Hepatocyte (in vitro differentiated cells): ENCODE measurements around the gene RETREG2. TPM values are rescaled to one million over a fixed set of nuclear protein-coding genes. Genes with fewer than 3 reads are reported as not detected.

Experiments used
- DNase-seq: peaks from one replicate; pipeline ENCODE4 v3.0.0-alpha.2; 2016; ENCODE audit warnings: low spot score
- H2AFZ ChIP-seq: fragments of 200-600 bp; sonication (generic); 2 replicates; pipeline ENCODE4 v1.6.0; 2016; ENCODE audit warnings: antibody characterized with exemption, mild to moderate bottlenecking
- H3K27ac ChIP-seq: fragments of 200-600 bp; sonication (generic); 2 replicates; pipeline ENCODE4 v1.5.1; 2016; ENCODE audit warnings: mild to moderate bottlenecking
- H3K27me3 ChIP-seq: fragments of 200-600 bp; sonication (generic); 2 replicates; pipeline ENCODE4 v1.6.1; 2016
- H3K36me3 ChIP-seq: fragments of 200-600 bp; sonication (generic); replicated peaks from 2 replicates; pipeline ENCODE4 v1.5.1; 2016; ENCODE audit warnings: low read depth; ENCODE audit not compliant: insufficient read depth
- H3K4me1 ChIP-seq: fragments of 200-600 bp; sonication (generic); 2 replicates; pipeline ENCODE4 v1.5.1; 2016; ENCODE audit warnings: mild to moderate bottlenecking, moderate library complexity; ENCODE audit not compliant: insufficient read depth
- H3K4me2 ChIP-seq: fragments of 200-600 bp; sonication (generic); 2 replicates; pipeline ENCODE4 v1.6.0; 2016
- H3K4me3 ChIP-seq: fragments of 200-600 bp; sonication (generic); 2 replicates; pipeline ENCODE4 v1.5.1; 2016; ENCODE audit warnings: mild to moderate bottlenecking
- H3K79me2 ChIP-seq: fragments of 200-600 bp; sonication (generic); 2 replicates; pipeline ENCODE4 v1.6.0; 2017; ENCODE audit warnings: mild to moderate bottlenecking
- H3K9me2 ChIP-seq: fragments of 200-600 bp; sonication (generic); replicated peaks from 2 replicates; pipeline ENCODE4 v1.6.0; 2017; ENCODE audit warnings: mild to moderate bottlenecking; ENCODE audit not compliant: insufficient read depth
- H3K9me3 ChIP-seq: fragments of 200-600 bp; sonication (generic); 2 replicates; pipeline ENCODE4 v1.5.1; 2016; ENCODE audit warnings: low read depth, mild to moderate bottlenecking
- H4K20me1 ChIP-seq: fragments of 200-600 bp; sonication (generic); 2 replicates; pipeline ENCODE4 v1.6.0; 2016; ENCODE audit warnings: mild to moderate bottlenecking; ENCODE audit not compliant: insufficient read depth, poor library complexity, severe bottlenecking
- CTCF ChIP-seq: fragments of 200-600 bp; sonication (generic); IDR thresholded peaks from 2 replicates; pipeline ENCODE4 v1.5.1; 2016; ENCODE audit warnings: antibody characterized with exemption, mild to moderate bottlenecking; ENCODE audit not compliant: poor library complexity
- EZH2 ChIP-seq: fragments of 200-600 bp; sonication (generic); IDR thresholded peaks from 2 replicates; pipeline ENCODE4 v1.6.1; 2016; ENCODE audit warnings: antibody characterized with exemption, mild to moderate bottlenecking, borderline replicate concordance
- EZH2phosphoT487 ChIP-seq: fragments of 200-600 bp; sonication (generic); IDR thresholded peaks from one replicate; pipeline ENCODE4 v1.6.1; 2018; ENCODE audit warnings: antibody characterized with exemption, mild to moderate bottlenecking, low read depth, moderate library complexity; ENCODE audit not compliant: unreplicated experiment, severe bottlenecking
- WGBS: methylation state at CpG from one replicate; pipeline ENCODE4 v1.1.6; 2016; ENCODE audit warnings: low lambda C conversion rate; ENCODE audit errors: missing lambda C conversion rate; 5-methylcytosine and 5-hydroxymethylcytosine counted together
- polyA plus RNA-seq: library from polyadenylated mRNA; unstranded; fragments of >200 nt; fragmentation: Nextera tagmentation; extraction: Ambion mirVana; gene quantifications from 2 replicates; pipeline ENCODE4 v1.2.1, GENCODE V29; 2016
- total RNA-seq: library from RNA; depleted of rRNA; stranded (reverse); fragments of >200 nt; gene quantifications from 2 replicates; pipeline ENCODE4 v1.2.3, GENCODE V29; 2014

RETREG2 gene
- total and polyA plus RNA-seq, 2 experiments from 2014 or later: 90.7 to 93.3 TPM

- Histone ChIP-seq H3K27me3 (no peaks in the 10 kb centered on the region), H4K20me1 (no peaks in the 10 kb centered on the region), H3K4me1 (peaks cover 10% of the 10 kb centered on the region), H3K9me2 (no peaks in the 10 kb centered on the region), H3K27ac (no peak overlapping the region), H3K36me3 (no peaks in the 10 kb centered on the region), H3K4me3 (no peak overlapping the region), H3K9me3 (no peaks in the 10 kb centered on the region), H2AFZ (no peak overlapping the region), H3K4me2 (no peak overlapping the region), H3K79me2 (peaks cover 13% of the 10 kb centered on the region)
- no peak for TF ChIP-seq EZH2
- no peak for TF ChIP-seq EZH2phosphoT487
- no peak for TF ChIP-seq CTCF
- WGBS: 96% methylated on average over 18 of the region's 18 CpGs
- DNase-seq: no peak
These were observed 41.9 kb downstream of the RETREG2 start for GRCh38 chr2:219219784-219220532.

GRCh38 chr2:219220652-219221402, 42.8 kb downstream of the RETREG2 start:
- WGBS: 96% methylated on average over 19 of the region's 19 CpGs
- H3K79me2 ChIP-seq: peaks cover 13% of the 10 kb centered on the region
- H3K36me3 ChIP-seq: no peaks in the 10 kb centered on the region

DNA sequence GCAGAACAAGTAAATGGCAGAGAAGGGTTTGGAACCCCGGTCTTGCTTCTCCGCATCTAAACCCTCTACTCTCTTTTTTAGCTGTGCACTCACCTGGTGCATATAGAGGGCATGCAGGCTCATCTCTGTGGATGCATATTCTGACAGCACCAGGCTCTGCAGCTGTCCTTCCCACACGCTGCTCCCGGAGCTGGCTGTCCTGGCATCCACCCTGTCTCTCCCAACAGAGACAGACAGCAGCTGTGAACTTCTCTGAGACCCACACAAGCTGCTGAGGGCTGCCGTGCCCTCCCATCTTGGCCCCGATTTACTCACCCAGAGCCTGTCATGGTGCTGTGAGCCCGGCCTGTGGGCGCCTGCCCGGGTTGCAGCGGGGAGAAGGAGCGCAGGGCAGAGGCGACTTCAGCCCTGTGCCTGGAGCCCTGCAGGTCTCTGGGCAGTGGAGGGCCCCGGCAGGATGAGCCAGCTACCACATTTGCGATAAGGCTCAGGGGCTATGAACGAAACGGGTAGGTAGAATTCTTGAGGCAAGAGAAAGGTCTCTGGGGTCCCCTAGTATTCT, 44.0 kb downstream of the RETREG2 start:
- Histone ChIP-seq H3K4me2 (no peak overlapping the region), H4K20me1 (no peaks in the 10 kb centered on the region), H3K4me3 (no peak overlapping the region), H3K9me3 (no peaks in the 10 kb centered on the region), H3K79me2 (peaks cover 8% of the 10 kb centered on the region), H3K9me2 (no peaks in the 10 kb centered on the region), H3K36me3 (no peaks in the 10 kb centered on the region), H3K4me1 (peaks cover 10% of the 10 kb centered on the region), H3K27ac (no peak overlapping the region), H3K27me3 (no peaks in the 10 kb centered on the region), H2AFZ (no peak overlapping the region)
- TF ChIP-seq EZH2phosphoT487 (no peak), CTCF (no peak), EZH2 (no peak)
- 97% methylated on average over 16 of the region's 16 CpGs for WGBS
- no peak for DNase-seq

More at GRCh38 chr2:219220652-219221402, 42.8 kb downstream of the RETREG2 start:
- no peak overlapping the region for H3K27ac ChIP-seq
- TF ChIP-seq EZH2phosphoT487 (no peak), EZH2 (no peak), CTCF (no peak)
- no peak for DNase-seq
- H3K4me2 ChIP-seq: no peak overlapping the region
- no peaks in the 10 kb centered on the region for H3K27me3 ChIP-seq
- H3K9me3 ChIP-seq: no peaks in the 10 kb centered on the region
- no peak overlapping the region for H3K4me3 ChIP-seq
- H4K20me1 ChIP-seq: no peaks in the 10 kb centered on the region
- no peak overlapping the region for H2AFZ ChIP-seq
- no peaks in the 10 kb centered on the region for H3K9me2 ChIP-seq
- H3K4me1 ChIP-seq: peaks cover 10% of the 10 kb centered on the region
